GM19240 (cell line): ENCODE data around the gene MAML3.
A peak's percentile ranks its signal among the peaks of the same experiment; 100 is the strongest.

Experiments
- DNase-seq: peaks from one replicate; pipeline ENCODE4 v3.0.0; 2011; ENCODE audit warnings: low spot score; ENCODE audit not compliant: insufficient read length

Gene MAML3

GRCh38 chr4:139873111-139873860 lies 280.7 kb downstream of the MAML3 start:
- no peak for DNase-seq

DNA sequence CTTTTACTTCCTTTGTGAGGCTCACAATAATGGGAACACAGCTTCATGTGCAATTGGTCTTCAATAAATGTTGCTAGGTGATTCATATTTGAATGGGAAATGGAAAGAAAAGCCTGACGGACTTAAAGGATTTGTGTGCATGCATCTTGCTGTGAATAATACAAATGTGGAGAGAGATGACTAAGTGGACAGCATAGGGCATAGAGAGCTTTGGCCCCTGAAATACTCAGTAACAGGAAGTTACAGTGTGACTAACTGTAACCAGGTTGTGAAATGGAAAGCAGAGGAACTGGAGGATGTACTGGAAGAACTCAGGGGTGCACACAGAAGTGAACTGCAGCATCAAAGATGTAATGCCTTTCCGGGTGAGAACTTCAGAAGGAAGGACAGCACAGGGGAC lies 281.7 kb downstream of the MAML3 start:
- DNase-seq, result no peak

- no peak for DNase-seq
Observed at GRCh38 chr4:139869810-139870209, 284.2 kb downstream of the MAML3 start.

GRCh38 chr4:139866276-139866962 lies 287.6 kb downstream of the MAML3 start:
- DNase-seq, result no peak

- no peak for DNase-seq
Observed at GRCh38 chr4:139865537-139865936, 288.4 kb downstream of the MAML3 start.

DNA sequence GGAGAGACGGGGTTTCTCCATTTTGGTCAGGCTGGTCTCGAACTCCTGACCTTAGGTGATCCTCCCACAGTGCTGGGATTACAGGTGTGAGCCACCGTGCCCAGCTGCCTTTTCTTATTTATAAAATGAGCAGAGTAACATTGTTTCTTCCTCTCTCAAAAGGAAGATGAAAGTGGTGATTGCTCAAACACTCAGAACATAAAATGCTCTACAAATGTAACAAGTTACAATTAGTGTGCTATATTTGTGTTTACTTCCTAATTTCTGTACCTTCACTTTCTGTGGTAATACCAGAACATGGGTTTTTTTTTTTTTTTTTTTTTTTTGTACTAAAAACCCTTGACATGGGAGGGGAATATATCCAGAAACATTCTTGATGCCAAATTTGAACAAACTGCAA lies 290.5 kb downstream of the MAML3 start:
- no peak for DNase-seq

GRCh38 chr4:139861471-139861870 lies 292.5 kb downstream of the MAML3 start:
- no peak for DNase-seq

- DNase-seq, result no peak
Observed at GRCh38 chr4:139860435-139861024, 293.5 kb downstream of the MAML3 start.

- no peak for DNase-seq
Observed at GRCh38 chr4:139859876-139860275, 294.1 kb downstream of the MAML3 start.

GRCh38 chr4:139858436-139859205 lies 295.4 kb downstream of the MAML3 start:
- peak; percentile 8 for DNase-seq

DNA sequence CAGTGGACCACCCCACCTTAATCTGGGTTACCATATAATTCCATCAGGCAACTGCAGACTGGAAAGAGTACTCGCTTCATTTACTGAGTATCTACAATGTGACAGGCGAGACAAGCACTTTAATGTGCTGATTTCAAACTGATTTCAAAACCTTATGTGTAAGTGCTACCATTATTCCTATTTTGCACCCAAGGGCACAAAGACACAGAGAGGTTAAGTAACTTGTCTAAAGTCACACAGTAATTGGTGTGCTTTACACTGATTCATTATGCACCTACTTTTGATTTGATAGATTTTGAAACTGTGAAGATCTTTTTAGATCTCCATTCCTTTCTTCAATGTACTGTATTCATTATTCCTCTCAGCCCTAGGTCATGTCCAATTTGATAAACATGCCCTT lies 296.0 kb downstream of the MAML3 start:
- DNase-seq, result no peak

GRCh38 chr4:139857021-139857420 lies 297.0 kb downstream of the MAML3 start:
- no peak for DNase-seq

DNA sequence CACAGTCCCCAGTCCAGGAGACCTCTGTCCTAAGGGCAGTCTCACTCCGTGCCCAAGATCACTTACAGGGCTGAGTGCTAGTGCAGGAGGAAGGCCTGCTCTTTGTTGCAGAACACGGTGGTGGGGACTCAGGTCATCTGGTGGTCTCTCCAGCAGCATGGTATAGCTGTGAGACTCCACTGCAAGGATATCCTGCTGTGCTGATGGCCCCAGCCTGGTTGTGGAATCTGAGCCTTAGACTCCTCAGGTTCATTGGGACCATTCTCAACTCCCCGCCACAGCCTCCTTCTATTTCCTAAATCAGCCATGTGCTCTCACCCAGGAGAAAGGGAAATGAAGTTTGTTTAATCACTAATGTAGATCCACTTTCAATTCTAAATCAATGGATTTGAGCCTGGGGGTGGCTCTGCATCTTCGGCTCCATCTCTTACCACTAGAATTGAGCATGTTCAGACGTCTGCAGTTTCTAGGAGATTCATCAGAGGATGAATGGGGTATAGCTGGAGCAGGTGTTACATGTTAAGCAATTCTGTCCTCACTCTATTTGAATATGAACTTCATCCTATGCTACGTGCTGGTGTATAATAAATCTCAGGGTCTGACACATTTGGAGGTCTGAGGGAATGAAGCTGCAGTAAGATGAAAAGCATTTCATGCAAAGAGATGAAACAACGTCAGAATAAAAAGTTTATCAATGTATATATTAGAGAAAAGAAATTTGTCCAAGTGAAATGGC lies 299.1 kb downstream of the MAML3 start:
- no peak for DNase-seq

GRCh38 chr4:139853309-139853708 lies 300.7 kb downstream of the MAML3 start:
- DNase-seq, result no peak

- DNase-seq, result no peak
Observed at GRCh38 chr4:139852612-139853269, 301.2 kb downstream of the MAML3 start.

DNA sequence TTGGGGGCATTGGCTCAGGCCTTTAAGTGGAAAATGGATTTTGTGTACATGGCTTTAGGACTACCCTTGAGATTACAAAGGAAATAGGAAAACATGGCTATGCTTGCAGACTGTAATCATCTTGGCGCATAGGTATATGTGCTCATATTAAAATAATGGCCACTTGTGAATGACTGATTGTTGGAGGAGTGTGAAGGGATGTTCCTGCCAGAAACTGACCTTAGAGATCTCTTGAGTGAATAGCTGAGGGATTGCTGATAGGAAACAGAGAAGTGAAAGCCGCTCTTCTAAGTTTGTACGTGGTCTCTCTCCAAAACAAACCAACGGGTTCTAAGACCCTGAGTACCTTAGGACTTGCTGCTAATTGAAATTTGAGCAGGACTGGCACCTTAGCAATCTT lies 302.3 kb downstream of the MAML3 start:
- DNase-seq, result no peak

- no peak for DNase-seq
Observed at GRCh38 chr4:139851133-139851532, 302.9 kb downstream of the MAML3 start.

- no peak for DNase-seq
Observed at GRCh38 chr4:139849219-139849618, 304.8 kb downstream of the MAML3 start.

GRCh38 chr4:139848028-139848427 lies 306.0 kb downstream of the MAML3 start:
- DNase-seq, result no peak

- no peak for DNase-seq
Observed at GRCh38 chr4:139847602-139848001, 306.4 kb downstream of the MAML3 start.

- DNase-seq, result no peak
Observed at GRCh38 chr4:139846766-139847165, 307.2 kb downstream of the MAML3 start.
